GM21717 (cell line): ENCODE measurements around the gene CTNND2.
"Not testable (repeated sequence)": the region's sequence is repeated elsewhere in the genome, so short reads cannot be mapped to it uniquely, and the experiment has no call there.

ENCODE experiments used
- ATAC-seq: cut with Tn5 transposase; IDR thresholded peaks from one replicate; pipeline ENCODE4 v1.9.1; 2021; ENCODE audit warnings: mild to moderate bottlenecking, moderate library complexity; ENCODE audit not compliant: unreplicated experiment

The CTNND2 gene

DNA sequence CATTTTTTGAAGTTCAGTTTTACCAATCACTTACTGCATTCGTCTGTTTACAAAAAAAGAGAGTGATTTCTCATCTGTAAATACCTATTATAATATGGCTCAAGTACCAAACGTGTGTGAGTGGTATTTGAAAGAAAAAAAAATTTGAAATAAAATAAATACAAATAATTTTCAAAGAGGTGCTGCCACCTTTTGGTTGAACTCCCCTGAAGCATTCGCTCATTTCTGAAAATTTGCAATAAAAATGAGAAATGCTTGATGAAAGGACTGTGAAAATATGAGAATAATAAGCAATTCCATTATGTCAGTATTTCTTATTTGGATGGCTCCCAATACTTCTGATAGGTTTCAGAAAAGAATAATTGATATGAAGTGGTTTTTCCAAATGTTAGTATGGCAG lies 409.9 kb downstream of the CTNND2 start:
- ATAC-seq: no peak

DNA sequence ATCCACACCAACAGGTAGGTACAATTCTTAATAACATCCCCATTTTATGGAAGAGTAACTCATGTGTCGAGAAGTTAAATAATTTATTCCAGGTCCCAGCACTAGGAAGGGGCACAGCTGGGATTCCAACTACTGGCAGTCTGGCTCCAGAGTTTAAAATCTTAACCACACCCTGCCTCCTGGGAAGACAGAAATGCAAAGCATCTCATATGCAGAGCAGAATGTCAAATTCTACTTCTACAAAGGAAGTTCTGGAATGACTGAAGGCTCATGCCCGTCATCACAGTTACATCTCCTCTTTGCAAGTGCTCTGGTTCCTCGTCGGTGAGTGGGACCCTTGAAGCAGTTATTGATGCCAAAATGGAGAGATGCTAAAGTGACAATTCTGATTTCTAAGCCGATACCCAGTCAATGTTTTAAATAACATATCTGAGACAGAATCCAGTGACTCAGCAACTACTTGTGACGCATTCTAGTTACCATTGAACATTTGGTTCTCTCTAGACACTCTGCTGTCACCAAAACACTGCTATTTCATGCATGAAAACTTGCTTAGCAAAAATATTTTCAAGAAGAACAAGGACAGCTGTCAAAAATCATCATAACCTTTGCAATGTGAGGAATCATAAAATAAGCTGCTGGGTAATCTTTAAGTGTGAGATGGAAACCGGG lies 412.7 kb downstream of the CTNND2 start:
- ATAC-seq: no peak

DNA sequence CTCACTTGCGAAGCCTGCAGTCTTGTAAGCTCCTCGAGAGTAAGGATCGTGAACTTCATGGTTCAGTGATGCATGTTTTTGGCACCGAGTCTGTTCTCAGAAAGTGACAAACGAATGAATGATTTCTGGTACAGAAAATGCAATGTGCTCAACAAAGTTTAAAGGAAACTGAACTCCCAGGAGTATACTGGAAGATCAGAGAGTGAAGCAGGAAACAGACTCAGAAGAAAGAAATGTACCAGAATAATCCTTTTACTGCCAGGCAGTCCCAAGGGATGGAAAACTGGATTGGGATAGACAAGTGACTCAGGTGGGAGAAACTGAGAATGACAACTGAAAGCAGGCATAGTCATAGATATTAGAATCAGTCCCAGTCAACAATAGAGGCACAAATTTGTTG lies 420.6 kb downstream of the CTNND2 start:
- no peak for ATAC-seq

DNA sequence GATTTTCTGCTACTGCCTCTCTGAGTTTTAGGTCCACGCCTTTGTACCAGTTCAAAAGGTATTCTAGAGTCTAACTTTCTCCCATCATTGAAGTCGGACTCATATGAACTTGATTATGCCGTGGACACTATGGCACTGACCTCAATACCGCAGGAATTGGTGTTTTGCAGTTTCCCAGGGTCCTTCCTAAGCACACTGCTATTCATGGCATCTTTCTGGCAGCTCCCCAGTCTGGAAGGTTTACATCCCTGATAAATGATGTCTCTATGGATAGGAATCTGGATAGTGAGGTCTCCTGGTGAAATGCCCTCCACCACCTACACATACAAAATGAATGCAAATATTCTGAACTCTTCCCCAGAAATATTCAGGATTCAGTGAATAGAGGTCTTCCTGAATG lies 422.2 kb downstream of the CTNND2 start:
- ATAC-seq: no peak

DNA sequence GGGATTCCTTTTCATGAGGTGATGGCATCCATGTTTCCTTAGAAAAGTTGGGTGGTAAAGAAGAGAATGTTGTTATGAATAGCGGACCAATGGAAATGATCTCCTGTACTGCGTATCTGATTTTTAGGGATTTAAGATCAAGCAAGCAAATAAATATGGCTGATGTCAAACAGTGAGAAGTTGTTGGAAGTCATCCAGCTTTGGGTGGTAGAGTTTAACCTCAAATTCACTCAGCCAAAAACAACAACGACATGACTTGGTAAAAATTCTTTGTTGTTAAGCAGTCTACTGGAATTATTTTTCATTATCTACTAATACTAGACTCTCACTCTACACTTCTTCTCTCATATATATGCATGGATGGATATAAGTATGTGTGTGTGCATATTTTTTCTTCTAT lies 426.5 kb downstream of the CTNND2 start:
- ATAC-seq: no peak

DNA sequence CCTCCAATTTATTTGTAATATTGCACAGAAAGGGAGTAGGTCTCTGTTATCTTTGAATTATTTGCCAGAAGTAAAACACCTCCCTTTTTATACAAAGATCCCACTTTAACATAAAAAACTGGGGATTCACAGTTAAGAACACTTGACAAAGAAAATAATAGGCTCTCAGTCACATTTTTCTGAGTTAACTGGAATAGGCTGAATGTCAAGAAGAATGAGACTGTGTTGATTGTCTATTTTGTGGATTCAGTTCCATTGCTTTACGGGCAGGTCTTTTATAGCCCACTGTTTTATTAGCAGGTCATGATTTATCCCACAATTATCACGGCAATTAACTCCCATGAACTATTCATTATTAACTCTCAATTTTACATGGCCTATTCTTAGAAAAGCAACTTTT lies 427.4 kb downstream of the CTNND2 start:
- no peak for ATAC-seq

DNA sequence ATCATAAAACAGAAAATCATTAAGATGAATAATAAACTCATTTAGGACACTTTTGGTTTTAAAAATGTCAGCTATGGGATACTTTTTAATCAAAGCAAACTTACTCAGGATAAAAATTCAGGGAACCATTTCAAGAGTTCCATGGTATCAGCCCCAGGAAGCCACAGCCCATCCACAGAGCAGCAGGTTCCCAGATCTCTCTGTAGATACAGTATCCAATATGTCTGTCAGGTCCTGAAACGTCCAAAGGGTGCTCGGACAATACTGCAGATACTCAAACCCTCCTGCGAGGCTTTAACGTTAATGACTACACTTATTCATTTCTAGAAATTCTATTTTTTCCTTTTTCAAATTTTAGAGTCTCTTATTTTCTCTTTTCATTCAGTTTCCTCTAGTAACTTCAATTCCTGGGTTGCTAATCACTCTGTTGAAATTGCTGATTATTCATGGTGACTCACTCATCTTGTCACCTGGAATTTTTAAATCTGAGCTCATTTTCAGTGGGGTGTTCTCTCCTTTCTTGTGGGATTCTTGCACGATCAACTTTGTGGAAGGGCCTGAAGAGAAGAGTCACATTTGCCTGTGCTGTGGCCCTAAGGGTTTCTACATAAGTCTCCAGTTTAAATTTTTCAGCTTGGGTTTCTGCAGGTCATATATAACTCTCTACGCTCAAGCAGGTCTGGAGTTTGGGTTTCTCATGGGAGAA lies 435.8 kb downstream of the CTNND2 start:
- ATAC-seq: no peak

DNA sequence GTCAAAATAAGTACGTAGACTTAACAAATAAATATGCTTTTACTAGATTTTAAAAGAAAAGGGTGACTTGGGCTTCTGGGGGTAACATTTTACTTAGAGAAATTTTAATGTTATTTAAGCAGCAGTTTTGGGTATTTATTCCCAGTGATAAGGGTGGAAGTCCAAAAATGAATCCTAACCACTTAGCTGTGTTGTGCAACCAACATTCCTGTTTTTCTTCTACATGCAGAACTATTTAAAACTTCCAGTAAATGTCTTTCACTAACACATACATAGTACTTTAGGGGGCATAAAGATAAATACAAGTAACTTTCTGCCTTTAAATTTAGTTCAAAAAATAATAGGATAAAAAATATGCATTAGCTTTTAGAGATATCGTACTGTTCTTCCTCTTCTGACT lies 436.7 kb downstream of the CTNND2 start:
- no peak for ATAC-seq

DNA sequence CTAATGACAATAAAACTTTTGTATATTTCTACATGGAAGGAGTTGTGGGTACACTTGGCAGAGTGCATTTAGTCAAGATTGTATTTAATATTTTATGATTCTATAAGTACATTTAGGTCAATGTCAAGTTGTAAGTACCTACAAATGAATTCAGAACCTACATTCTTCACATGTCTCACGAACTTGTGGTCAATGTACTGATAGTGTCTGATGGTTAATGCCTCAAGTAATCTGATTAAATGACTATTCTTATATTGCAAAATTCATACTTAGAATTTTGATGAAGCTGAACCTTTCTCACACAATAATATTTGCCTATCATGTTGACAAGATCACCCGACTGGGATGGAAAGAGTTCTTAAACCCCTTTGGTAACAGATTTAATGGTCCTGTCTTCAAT lies 444.5 kb downstream of the CTNND2 start:
- ATAC-seq: no peak

DNA sequence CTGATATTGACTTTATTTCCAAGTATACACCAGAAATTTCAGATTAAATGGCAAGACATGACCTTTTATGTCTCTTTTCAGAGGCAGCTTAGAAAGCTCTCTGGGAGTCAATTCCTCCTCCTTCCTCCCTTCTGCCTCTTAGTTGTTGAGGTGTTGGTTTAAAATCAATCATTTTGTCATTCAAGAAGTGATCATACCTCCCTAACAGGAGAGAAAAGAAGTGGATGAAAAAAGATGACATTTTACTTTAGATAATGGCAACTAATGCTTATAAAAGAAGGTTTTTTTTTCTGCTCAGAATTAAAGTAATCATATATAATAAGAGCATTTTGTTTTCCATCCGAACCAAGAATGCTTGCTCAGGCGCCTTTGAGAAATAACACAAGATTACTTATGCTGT lies 448.7 kb downstream of the CTNND2 start:
- no peak for ATAC-seq

DNA sequence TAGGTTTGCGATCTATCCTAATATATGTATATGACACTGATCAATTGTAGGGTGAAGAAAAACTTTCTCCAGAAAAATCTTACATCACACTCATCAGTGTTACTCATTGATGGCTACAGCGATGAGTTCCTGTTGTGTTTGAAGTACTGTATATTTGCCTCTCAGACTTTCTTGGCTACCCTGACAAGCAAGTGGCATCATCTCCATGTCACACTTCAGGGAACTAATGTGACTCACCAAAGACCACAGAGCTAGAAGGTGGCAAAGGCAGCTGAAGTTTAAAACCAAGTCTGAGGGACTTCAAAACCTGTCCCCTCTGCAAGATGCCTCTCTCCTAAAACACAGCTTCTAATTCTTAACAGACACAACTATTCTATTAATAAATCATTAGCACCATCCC lies 451.4 kb downstream of the CTNND2 start:
- ATAC-seq: no peak

DNA sequence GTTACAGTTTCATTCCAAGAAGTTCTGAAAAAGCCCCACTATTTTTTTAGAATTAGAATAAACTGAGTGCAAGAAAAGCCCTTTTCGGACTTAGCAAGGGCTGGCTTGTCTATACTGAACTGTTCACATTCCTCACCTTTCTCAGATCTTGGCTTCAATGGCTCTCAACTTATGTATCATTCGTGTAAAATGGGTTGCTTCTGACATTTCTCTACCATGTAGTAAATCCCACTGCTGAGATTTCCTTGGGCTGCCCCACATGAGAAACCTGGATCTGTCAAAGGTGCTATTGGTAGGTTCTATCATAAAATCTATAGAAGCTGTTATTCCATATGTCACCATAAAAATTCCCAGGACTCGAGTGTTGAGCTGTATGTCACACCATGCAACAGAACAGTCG lies 454.3 kb downstream of the CTNND2 start:
- ATAC-seq: no peak

DNA sequence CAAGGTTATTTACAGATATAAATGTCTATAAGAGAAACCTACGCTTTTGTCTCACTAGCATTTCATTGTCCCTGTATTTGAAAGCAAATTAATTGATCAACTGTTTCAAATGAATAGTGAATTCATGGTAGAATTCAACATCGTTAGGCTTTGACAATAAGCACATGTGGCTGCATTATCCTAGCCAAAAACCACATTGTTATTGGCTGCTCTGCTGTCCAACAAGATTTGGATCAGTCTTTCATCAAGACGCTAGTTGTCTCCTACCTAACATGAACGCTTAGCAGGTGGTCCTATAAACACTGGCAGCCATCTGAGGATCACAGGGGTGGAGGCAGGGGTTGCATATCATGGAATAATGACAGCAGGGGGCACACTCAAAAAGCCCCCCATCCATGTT lies 455.0 kb downstream of the CTNND2 start:
- no peak for ATAC-seq

DNA sequence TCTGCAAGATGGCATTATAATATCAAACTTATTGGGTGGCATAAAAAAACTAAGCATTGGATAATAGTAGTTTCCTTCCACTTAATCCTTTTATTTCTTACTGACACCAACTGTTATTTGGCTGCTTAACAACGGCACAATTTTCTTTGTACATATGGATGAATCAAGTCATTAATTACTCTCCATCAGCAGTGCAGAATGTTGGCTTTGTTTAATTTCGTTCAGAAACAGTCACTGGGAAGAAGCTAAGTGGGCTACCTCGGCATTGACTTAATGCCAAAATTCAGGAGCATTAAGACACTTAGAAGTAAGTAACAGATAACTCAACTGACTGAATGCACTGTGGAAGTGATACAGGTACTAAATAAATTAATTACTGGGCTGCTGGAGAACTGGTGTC lies 460.4 kb downstream of the CTNND2 start:
- no peak for ATAC-seq

DNA sequence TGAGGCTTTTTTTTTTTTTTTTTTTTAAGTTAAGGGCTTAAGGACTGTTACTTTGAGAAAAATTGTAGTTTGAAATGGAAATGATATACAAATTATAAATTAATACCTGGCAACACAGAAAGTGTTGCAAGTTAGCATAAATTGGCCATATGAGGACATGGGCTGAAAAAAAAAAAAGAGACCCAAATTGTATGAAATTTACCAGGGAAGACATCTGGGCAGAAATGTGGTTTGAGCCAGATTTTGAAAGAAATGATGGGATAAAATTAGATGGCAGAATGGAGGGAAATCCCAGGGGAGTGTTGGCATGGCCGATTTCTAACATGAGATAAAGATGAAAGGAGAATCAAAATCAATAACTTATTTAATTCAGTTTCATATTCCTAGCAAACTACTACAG lies 472.1 kb downstream of the CTNND2 start:
- ATAC-seq: no peak

DNA sequence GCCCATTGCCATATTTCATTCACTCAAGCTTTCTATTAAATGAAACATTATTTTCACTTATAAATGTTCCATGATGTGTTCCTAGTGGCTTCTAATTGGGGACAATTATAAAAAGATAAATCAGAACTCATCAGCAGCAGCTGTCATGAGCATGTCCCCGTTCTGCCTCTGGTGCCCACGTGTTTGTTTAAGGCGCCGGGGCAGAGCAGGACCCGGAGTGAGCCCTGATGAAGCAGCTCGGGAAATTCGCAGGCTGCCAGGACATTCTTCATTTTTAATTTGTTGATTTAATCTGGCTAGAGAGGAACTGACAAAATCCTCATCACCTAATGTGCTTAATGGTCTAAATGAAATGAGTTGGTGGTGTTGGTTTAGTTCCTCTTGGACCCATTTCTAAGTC lies 475.0 kb downstream of the CTNND2 start:
- no peak for ATAC-seq

DNA sequence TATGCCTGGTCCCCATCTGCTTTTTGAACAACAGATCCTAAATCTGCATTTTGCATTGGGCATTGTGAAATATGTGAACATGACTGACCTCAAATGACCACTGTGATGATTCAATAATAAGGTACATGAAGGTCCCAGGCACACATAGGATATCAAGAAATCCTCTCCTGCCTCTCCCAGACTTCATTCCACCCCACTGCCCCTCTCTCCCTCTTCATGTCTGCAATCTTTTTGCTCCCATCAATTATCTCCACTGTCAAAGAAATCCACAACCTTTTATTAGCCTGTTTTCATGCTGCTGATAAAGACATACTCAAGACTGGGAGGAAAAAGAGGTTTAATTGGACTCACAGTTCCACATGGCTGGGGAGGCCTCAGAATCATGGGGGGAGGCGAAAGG lies 476.7 kb downstream of the CTNND2 start:
- no peak for ATAC-seq

DNA sequence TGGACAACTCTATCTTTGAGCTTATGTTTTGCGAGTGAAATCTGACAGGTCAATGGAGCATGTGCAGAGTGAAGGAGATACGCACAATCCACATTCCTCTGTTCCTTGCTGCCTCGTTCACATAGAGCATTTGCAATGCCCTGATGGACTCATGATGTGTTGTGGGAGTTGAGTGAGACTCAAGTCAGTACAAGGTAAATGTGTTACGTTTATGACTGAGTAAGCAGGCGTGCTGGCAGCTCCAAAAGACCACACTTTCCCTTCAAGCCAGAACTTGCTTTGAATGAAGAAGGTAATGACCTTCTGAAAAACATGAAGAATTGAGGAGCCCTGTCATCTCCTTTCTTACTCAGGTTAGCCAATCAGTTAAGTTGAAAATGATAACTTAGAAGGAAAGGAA lies 477.8 kb downstream of the CTNND2 start:
- ATAC-seq: no peak

DNA sequence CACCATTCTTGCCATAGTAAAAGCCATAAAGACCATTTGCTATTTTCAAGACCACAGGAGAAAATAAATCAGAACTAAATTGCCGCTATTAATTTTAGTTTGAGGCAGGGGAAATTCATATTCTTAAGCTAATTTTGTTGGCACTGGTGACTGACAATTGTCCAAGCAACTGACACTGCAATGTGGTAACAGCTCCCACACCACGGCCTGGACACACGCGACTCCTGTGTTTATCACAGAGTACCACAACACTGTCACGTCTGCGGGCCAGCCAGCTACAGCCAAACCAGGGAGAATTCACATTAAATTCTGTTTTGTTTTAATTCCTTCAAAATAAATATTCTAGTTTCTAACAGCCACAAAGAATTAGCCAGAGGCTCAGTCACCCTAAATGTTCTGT lies 481.9 kb downstream of the CTNND2 start:
- no peak for ATAC-seq

DNA sequence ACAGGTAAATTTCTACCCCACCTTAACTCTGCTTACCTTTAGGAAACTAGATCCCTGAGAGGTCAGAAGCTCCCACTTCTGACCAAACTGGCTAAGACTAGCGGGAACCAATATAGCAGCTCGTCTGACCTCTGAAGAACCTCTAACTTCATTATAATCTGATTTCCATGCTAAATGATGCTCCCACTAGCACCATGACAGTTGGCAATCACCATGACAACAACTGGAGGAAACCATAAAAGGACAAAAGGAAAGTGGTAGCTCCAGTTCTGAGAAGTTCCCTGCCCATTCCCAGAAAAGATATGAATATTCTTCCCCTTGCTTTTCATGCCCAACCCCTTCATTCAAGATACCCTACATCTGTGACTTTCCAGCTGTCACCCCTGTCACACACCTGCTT lies 483.3 kb downstream of the CTNND2 start:
- ATAC-seq: no peak

DNA sequence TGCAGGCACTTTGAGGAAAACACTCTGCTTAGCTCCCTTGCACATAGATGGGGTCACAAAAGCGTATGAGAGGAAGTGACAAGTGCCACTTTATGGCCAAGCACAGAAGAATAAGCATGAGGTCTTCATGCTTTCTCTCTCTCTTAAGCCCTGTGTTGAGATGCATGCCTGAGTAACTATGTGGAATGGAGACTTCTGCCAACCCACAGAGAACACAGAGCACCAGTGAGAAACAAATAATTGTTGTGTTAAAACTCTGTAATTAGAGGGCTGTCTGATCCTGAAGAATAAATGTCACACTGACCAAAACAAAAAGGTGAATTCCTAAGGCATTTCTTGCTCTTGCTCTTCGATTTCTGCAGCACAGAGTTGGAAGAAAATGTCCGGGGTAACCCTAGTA lies 488.5 kb downstream of the CTNND2 start:
- no peak for ATAC-seq

DNA sequence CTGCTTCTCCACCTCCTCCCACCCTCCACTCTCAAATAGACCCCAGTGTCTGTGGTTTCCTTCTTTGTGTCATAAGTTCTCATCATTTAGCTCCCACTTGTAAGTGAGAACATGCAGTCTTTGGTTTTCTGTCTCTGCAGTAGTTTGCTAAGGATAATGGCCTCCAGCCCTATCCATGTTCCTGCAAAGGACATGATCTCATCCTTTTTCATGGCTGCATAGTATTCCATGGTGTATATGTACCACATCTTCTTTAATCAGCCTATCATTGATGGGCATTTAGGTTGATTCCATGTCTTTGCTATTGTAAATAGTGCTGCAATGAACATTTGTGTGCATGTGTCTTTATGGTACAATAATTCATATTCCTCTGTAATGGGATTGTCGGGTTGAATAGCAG lies 489.5 kb downstream of the CTNND2 start:
- ATAC-seq: not testable (repeated sequence)

DNA sequence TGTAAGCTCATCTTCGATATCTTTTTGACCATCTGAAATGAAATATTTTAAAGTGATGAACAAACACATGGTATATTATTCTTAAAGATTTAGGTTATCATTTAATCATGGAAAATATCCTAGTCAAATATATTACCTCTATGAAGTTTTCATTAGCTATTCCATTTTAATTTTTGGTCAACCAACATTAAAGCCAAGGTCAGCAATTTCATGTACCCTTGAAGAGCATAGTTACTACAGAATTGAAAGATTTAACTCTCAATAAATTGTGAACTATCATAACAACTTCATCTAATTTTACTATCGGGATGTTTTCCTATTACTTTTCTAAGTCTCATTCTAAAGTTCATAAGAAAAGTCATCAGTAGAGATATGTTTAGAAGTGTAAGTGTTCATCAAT lies 492.6 kb downstream of the CTNND2 start:
- ATAC-seq: no peak
